ENCODE measurements around the gene LGALS7B. TPM values are rescaled to one million over a fixed set of nuclear protein-coding genes. Genes with fewer than 3 reads are reported as not detected.

LGALS7B gene
- total and polyA plus RNA-seq, 2 of the 8 experiments (the other 6 are each of a cell fraction or from before 2014, with no cell fraction given): 3.6 TPM; not detected in 1

GRCh38 chr19:38765214-38765613, 23.8 kb upstream of the LGALS7B start (continued):
- TF ChIP-seq HDAC2 (IDR thresholded peaks at IDR 0.05; ENCODE audit: borderline replicate concordance in 1 of 2, low read depth in 2 of 2, low read length in 2 of 2): no peak
- TF ChIP-seq CREB1 (IDR thresholded peaks at IDR 0.05): no peak
- no peak for TF ChIP-seq KDM1A (IDR thresholded peaks at IDR 0.05; ENCODE audit: borderline replicate concordance, low read length)
- TF ChIP-seq CBX5 (IDR thresholded peaks at IDR 0.05; ENCODE audit: low read depth, low read length): no peak
